A549 (cell line): ENCODE results near the gene OGDH. TPM values are rescaled to one million over a fixed set of nuclear protein-coding genes. Genes with fewer than 3 reads are reported as not detected.

Source experiments
- ATAC-seq, 2 experiments: fragments of 200-7000 bp in 1 of 2; fragments of >200 bp in 1 of 2; cut with Nextera tagmentation in 1 of 2; cut with Tn5 transposase in 1 of 2; 3 replicates each; pipeline versions ENCODE4 v1.8.0 to v1.9.1; 2018 to 2020; ENCODE audit warnings: mild to moderate bottlenecking in 1 of 2, moderate library complexity in 1 of 2
- CTCF ChIA-PET: fragments of 300-600 bp; sonication (Branson Sonifier 250); formaldehyde crosslinking; extraction: SDS; loops from one replicate; lab custom pipeline; 2021; ENCODE audit warnings: antibody characterized with exemption, inconsistent platforms; lab: Yijun Ruan, JAX
- POLR2A ChIA-PET: fragments of 350-600 bp; formaldehyde crosslinking; extraction: SDS; loops from one replicate; lab custom pipeline; 2021; ENCODE audit warnings: antibody characterized with exemption, inconsistent platforms; lab: Yijun Ruan, JAX
- DNase-seq, 2 experiments: peaks; one replicate each; pipeline versions ENCODE4 v3.0.0 to v3.0.0-alpha.2; 2011 to 2016; ENCODE audit warnings: low read depth in 1 of 2, low spot score in 1 of 2
- FAIRE-seq: peaks from 2 replicates; lab custom pipeline; 2011; peaks lifted over from hg19 to GRCh38; lab: Jason Lieb, UNC
- H3K27ac ChIP-seq, 2 experiments: fragments of >200 bp; sonication (Bioruptor Twin); formaldehyde crosslinking; 3 replicates each; pipeline ENCODE4 v1.5.1; 2016 to 2017
- H3K4me1 ChIP-seq: fragments of >200 bp; sonication (Bioruptor Twin); formaldehyde crosslinking; 3 replicates; pipeline ENCODE4 v1.6.1; 2016
- H3K4me2 ChIP-seq: fragments of >200 bp; sonication (Bioruptor Twin); formaldehyde crosslinking; 3 replicates; pipeline ENCODE4 v1.6.1; 2016
- H3K4me3 ChIP-seq: fragments of >200 bp; sonication (Bioruptor Twin); formaldehyde crosslinking; 3 replicates; pipeline ENCODE4 v1.5.1; 2016
- H3K9me3 ChIP-seq: fragments of >200 bp; sonication (Bioruptor Twin); formaldehyde crosslinking; 3 replicates; pipeline ENCODE4 v1.6.1; 2016
- ATOH8 ChIP-seq: fragments of 250-450 bp; sonication (Bioruptor Pico); IDR thresholded peaks from 2 replicates; pipeline ENCODE4 v1.5.0; 2020; ENCODE audit warnings: low read depth, mild to moderate bottlenecking, moderate library complexity
- FOSB ChIP-seq: fragments of 250-450 bp; sonication (Bioruptor Pico); IDR thresholded peaks from 2 replicates; pipeline ENCODE4 v1.5.0; 2020; ENCODE audit warnings: mild to moderate bottlenecking, moderate library complexity
- HMGXB4 ChIP-seq: fragments of 250-450 bp; sonication (Bioruptor Pico); IDR thresholded peaks from 2 replicates; pipeline ENCODE4 v1.5.0; 2021; ENCODE audit warnings: mild to moderate bottlenecking, moderate library complexity, borderline replicate concordance
- HOXB5 ChIP-seq: fragments of 250-450 bp; sonication (Bioruptor Pico); IDR thresholded peaks from 2 replicates; pipeline ENCODE4 v1.5.0; 2020; ENCODE audit warnings: mild to moderate bottlenecking, moderate library complexity
- KDM5A ChIP-seq: fragments of 200-600 bp; sonication (generic); IDR thresholded peaks from 2 replicates; pipeline ENCODE4 v1.6.1; 2016; ENCODE audit warnings: antibody characterized with exemption, mild to moderate bottlenecking
- MYC ChIP-seq: IDR thresholded peaks from 2 replicates; pipeline ENCODE4 v1.6.1; 2012; ENCODE audit warnings: mild to moderate bottlenecking, inconsistent platforms, low read length, improper control_type of control experiment, borderline replicate concordance
- NPAS2 ChIP-seq: fragments of 250-450 bp; sonication (Bioruptor Pico); IDR thresholded peaks from 2 replicates; pipeline ENCODE4 v1.8.0; 2022; ENCODE audit warnings: mild to moderate bottlenecking, moderate library complexity, borderline replicate concordance
- POLR2A ChIP-seq: IDR thresholded peaks from 2 replicates; pipeline ENCODE4 v1.6.1; 2012; ENCODE audit warnings: mild to moderate bottlenecking, low read length
- POLR2AphosphoS2 ChIP-seq: conservative IDR thresholded peaks from 2 replicates; pipeline ENCODE4 v1.6.1; 2012; ENCODE audit warnings: low read length, improper control_type of control experiment, inconsistent platforms
- TFCP2L1 ChIP-seq: fragments of 250-450 bp; sonication (Bioruptor Pico); IDR thresholded peaks from 2 replicates; pipeline ENCODE4 v1.5.0; 2021; ENCODE audit warnings: mild to moderate bottlenecking
- USF2 ChIP-seq: fragments of 450-650 bp; IDR thresholded peaks from 2 replicates; pipeline ENCODE4 v1.6.1; 2014; ENCODE audit warnings: antibody characterized with exemption
- ZC3H11A ChIP-seq: fragments of 450-650 bp; IDR thresholded peaks from 2 replicates; pipeline ENCODE4 v1.6.1; 2014; ENCODE audit warnings: antibody characterized with exemption, mild to moderate bottlenecking
- ZSCAN20 ChIP-seq: fragments of 250-450 bp; sonication (Bioruptor Pico); IDR thresholded peaks from 2 replicates; pipeline ENCODE4 v1.8.0; 2022; ENCODE audit warnings: mild to moderate bottlenecking, moderate library complexity
- WGBS: methylation state at CpG from one replicate; pipeline ENCODE4 v1.1.6; 2017; ENCODE audit errors: missing lambda C conversion rate; 5-methylcytosine and 5-hydroxymethylcytosine counted together
- polyA plus RNA-seq, 4 experiments: library from polyadenylated mRNA; depleted of rRNA in 3 of 4; stranded (reverse); fragments of >200 nt; fragmentation: RNase III in 1 of 4; extraction: RNeasy Plus Mini Kit Qiagen cat#74134 plus additional on column Dnase treatment in 1 of 4; gene quantifications; 2 replicates in 3 of 4; 3 replicates in 1 of 4; pipeline ENCODE4 v1.2.3, GENCODE V29; 2011 to 2017
- TF ChIP-seq, protein P1 (sequence below): fragments of 200-600 bp; sonication (generic); IDR thresholded peaks from 2 replicates; pipeline ENCODE4 v1.6.1; 2016; ENCODE audit warnings: antibody characterized with exemption, mild to moderate bottlenecking, moderate library complexity
- TF ChIP-seq, protein P2 (sequence below): fragments of 150-350 bp; IDR thresholded peaks from 2 replicates; pipeline ENCODE4 v1.6.1; 2014; ENCODE audit warnings: low read depth, mild to moderate bottlenecking, low read length

The OGDH gene
- polyA plus RNA-seq, 2 of the 4 experiments (the other 2 are of a cell fraction), result 32.5 to 38.8 TPM

GRCh38 chr7:44618045-44618444 is 11.6 kb downstream of the OGDH start (continued):
- TF ChIP-seq ZSCAN20 (CRISPR knock-in tag) (no peak), USF2 (no peak), KDM5A (no peak), POLR2A (no peak), FOSB (CRISPR knock-in tag) (no peak), ATOH8 (CRISPR knock-in tag) (no peak), HOXB5 (CRISPR knock-in tag) (no peak)
- TF ChIP-seq, protein P1, sequence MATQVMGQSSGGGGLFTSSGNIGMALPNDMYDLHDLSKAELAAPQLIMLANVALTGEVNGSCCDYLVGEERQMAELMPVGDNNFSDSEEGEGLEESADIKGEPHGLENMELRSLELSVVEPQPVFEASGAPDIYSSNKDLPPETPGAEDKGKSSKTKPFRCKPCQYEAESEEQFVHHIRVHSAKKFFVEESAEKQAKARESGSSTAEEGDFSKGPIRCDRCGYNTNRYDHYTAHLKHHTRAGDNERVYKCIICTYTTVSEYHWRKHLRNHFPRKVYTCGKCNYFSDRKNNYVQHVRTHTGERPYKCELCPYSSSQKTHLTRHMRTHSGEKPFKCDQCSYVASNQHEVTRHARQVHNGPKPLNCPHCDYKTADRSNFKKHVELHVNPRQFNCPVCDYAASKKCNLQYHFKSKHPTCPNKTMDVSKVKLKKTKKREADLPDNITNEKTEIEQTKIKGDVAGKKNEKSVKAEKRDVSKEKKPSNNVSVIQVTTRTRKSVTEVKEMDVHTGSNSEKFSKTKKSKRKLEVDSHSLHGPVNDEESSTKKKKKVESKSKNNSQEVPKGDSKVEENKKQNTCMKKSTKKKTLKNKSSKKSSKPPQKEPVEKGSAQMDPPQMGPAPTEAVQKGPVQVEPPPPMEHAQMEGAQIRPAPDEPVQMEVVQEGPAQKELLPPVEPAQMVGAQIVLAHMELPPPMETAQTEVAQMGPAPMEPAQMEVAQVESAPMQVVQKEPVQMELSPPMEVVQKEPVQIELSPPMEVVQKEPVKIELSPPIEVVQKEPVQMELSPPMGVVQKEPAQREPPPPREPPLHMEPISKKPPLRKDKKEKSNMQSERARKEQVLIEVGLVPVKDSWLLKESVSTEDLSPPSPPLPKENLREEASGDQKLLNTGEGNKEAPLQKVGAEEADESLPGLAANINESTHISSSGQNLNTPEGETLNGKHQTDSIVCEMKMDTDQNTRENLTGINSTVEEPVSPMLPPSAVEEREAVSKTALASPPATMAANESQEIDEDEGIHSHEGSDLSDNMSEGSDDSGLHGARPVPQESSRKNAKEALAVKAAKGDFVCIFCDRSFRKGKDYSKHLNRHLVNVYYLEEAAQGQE, result no peak

- ATAC-seq, result no peak
- ChIA-PET POLR2A (no interaction called here), CTCF (no interaction called here)
- Histone ChIP-seq H3K4me1 (peaks cover 19% of the 10 kb centered on the region; the same call in 2 of the 3 replicates), H3K4me3 (no peak overlapping the region), H3K4me2 (no peak overlapping the region), H3K27ac (no peak overlapping the region), H3K9me3 (no peaks in the 10 kb centered on the region)
- 85% methylated on average over 3 of the region's 3 CpGs for WGBS
- FAIRE-seq, result no peak
- no peak for DNase-seq
- TF ChIP-seq, protein P2, sequence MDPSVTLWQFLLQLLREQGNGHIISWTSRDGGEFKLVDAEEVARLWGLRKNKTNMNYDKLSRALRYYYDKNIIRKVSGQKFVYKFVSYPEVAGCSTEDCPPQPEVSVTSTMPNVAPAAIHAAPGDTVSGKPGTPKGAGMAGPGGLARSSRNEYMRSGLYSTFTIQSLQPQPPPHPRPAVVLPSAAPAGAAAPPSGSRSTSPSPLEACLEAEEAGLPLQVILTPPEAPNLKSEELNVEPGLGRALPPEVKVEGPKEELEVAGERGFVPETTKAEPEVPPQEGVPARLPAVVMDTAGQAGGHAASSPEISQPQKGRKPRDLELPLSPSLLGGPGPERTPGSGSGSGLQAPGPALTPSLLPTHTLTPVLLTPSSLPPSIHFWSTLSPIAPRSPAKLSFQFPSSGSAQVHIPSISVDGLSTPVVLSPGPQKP, result no peak
- TF ChIP-seq POLR2AphosphoS2, result no peak
- TF ChIP-seq NPAS2 (CRISPR knock-in tag), result no peak
- no peak for TF ChIP-seq ZC3H11A
- TF ChIP-seq KDM5A, result no peak
- TF ChIP-seq POLR2A, result no peak
- no peak for TF ChIP-seq HMGXB4 (CRISPR knock-in tag)
- no peak for TF ChIP-seq TFCP2L1
- TF ChIP-seq MYC, result no peak
- TF ChIP-seq, protein P1, result no peak
- TF ChIP-seq, all 56 proteins: peak for 0
Observed at GRCh38 chr7:44618753-44619152, 12.3 kb downstream of the OGDH start.
